Panc1 (cell line): Measurements from ENCODE around the gene SCN2B. TPM values are rescaled to one million over a fixed set of nuclear protein-coding genes. Genes with fewer than 3 reads are reported as not detected.

Experiments used
- ATAC-seq: fragments of 200-7000 bp; cut with Tn5 transposase; 2 replicates; pipeline ENCODE4 v1.9.1; 2020; ENCODE audit warnings: mild to moderate bottlenecking, moderate library complexity
- BruUV-seq: library from RNA; stranded (reverse); fragments of 400-500 nt; replicated peaks from 2 replicates; lab custom pipeline; 2021; lab: Mats Ljungman, UMichigan
- CTCF ChIA-PET: fragments of 300-600 bp; sonication (Branson Sonifier 250); formaldehyde crosslinking; loops from one replicate; lab custom pipeline; 2022; ENCODE audit warnings: antibody characterized with exemption; lab: Charles Lee
- POLR2A ChIA-PET: fragments of 300-600 bp; sonication (Branson Sonifier 250); formaldehyde crosslinking; loops from one replicate; lab custom pipeline; 2022; ENCODE audit warnings: antibody characterized with exemption; lab: Charles Lee
- DNase-seq: peaks from one replicate; pipeline ENCODE4 v3.0.0-alpha.2; 2010; ENCODE audit warnings: low read depth, low spot score
- H3K27ac ChIP-seq: 2 replicates; pipeline ENCODE4 v1.5.1; 2011; ENCODE audit warnings: mild to moderate bottlenecking, low read length, inconsistent platforms
- H3K27me3 ChIP-seq: fragments of 200-500 bp; sonication (Bioruptor generic); 2 replicates; pipeline ENCODE4 v1.6.0; 2014; ENCODE audit warnings: low read length, inconsistent platforms; ENCODE audit not compliant: control insufficient read depth, insufficient read depth
- H3K36me3 ChIP-seq: fragments of 200-500 bp; sonication (Bioruptor generic); 2 replicates; pipeline ENCODE4 v1.5.1; 2014; ENCODE audit warnings: inconsistent platforms, mild to moderate bottlenecking, low read length, moderate library complexity; ENCODE audit not compliant: control insufficient read depth, insufficient read depth
- H3K4me1 ChIP-seq: 2 replicates; pipeline ENCODE4 v1.5.1; 2011; ENCODE audit warnings: inconsistent platforms, mild to moderate bottlenecking, low read length, moderate library complexity; ENCODE audit not compliant: control insufficient read depth, insufficient read depth
- H3K4me3 ChIP-seq, 2 experiments: 2 replicates each; pipeline ENCODE4 v1.5.1; 2011 to 2012; ENCODE audit warnings: low read depth in 2 of 2, low read length in 2 of 2, mild to moderate bottlenecking in 2 of 2, inconsistent platforms in 1 of 2, moderate library complexity in 1 of 2
- H3K9me3 ChIP-seq: fragments of 200-500 bp; sonication (Bioruptor generic); 2 replicates; pipeline ENCODE4 v1.5.1; 2014; ENCODE audit warnings: low read depth, mild to moderate bottlenecking, inconsistent platforms, low read length, moderate library complexity; ENCODE audit not compliant: control insufficient read depth, insufficient read depth
- CTCF ChIP-seq: fragments of 450-650 bp; IDR thresholded peaks from 2 replicates; pipeline ENCODE4 v1.5.1; 2017; ENCODE audit warnings: mild to moderate bottlenecking
- POLR2AphosphoS5 ChIP-seq: IDR thresholded peaks from 2 replicates; pipeline ENCODE4 v1.6.1; 2012; ENCODE audit warnings: mild to moderate bottlenecking, low read depth, low read length, moderate library complexity
- REST ChIP-seq, 2 experiments: IDR thresholded peaks; 2 replicates each; pipeline ENCODE4 v1.6.1; 2011 to 2012; ENCODE audit warnings: low read depth in 2 of 2, control low read depth in 1 of 2, low read length in 1 of 2, mild to moderate bottlenecking in 1 of 2, moderate library complexity in 1 of 2; ENCODE audit not compliant: insufficient read depth in 1 of 2
- SIN3A ChIP-seq: IDR thresholded peaks from 2 replicates; pipeline ENCODE4 v1.6.1; 2012; ENCODE audit warnings: low read depth, mild to moderate bottlenecking, low read length, moderate library complexity, borderline replicate concordance; ENCODE audit not compliant: insufficient read depth
- TCF7L2 ChIP-seq: IDR thresholded peaks from 2 replicates; pipeline ENCODE4 v1.6.1; 2011; ENCODE audit warnings: mild to moderate bottlenecking, low read depth, low read length, inconsistent platforms
- in situ Hi-C: cut with HindIII; loops from 2 replicates; pipeline ENCODE4 v1.10.0; 2016; ENCODE audit warnings: low sequenced_read_pairs, low pct_unique_long_range_greater_than_20kb
- intact Hi-C: fragments of 100-400 bp; cut with micrococcal nuclease; formaldehyde crosslinking; loops from one replicate; pipeline ENCODE4 v1.10.0; 2022; ENCODE audit not compliant: unreplicated experiment
- total RNA-seq: library from RNA; stranded (reverse); gene quantifications from one replicate; pipeline ENCODE4 v1.2.1, GENCODE V29; 2021; ENCODE audit not compliant: unreplicated experiment

The SCN2B gene
- total RNA-seq, 1 experiment from 2014 or later, result not detected

- CTCF ChIA-PET, result interaction anchor here (0.6 to 1.0 kb wide), 3 partner anchors 33 to 310 kb away, joined by 3 to 4 read pairs (median 3); no protein-coding TSS in a partner anchor
- in situ Hi-C loops (no loop called here), intact Hi-C loops (loop anchor here (2.0 kb wide), 1 partner anchor 23 kb away; no protein-coding TSS in a partner anchor)
These were observed 28.2 kb downstream of the SCN2B start for GRCh38 chr11:118148240-118148639.

GRCh38 chr11:118147502-118147901 is 28.9 kb downstream of the SCN2B start:
- DNase-seq, result no peak
- no peak for ATAC-seq
- in situ Hi-C loops (no loop called here), intact Hi-C loops (no loop called here)
- Histone ChIP-seq H3K9me3 (no peaks in the 10 kb centered on the region), H3K4me1 (no peaks in the 10 kb centered on the region; the same call in 1 of the 2 replicates), H3K36me3 (no peaks in the 10 kb centered on the region), H3K4me3 (no peak overlapping the region), H3K27me3 (peaks cover 29% of the 10 kb centered on the region), H3K27ac (no peak overlapping the region)
- no peak for TF ChIP-seq POLR2AphosphoS5
- no peak for TF ChIP-seq CTCF
- TF ChIP-seq SIN3A, result no peak
- TF ChIP-seq REST (IDR thresholded peaks at IDR 0.05; ENCODE audit: insufficient read depth in 1 of 2, low read depth in 2 of 2, low read length in 1 of 2), result no peak
- no peak for TF ChIP-seq TCF7L2
- ChIA-PET POLR2A (no interaction called here), CTCF (no interaction called here)
- no TSS peak for BruUV-seq

More at GRCh38 chr11:118148240-118148639, 28.2 kb downstream of the SCN2B start:
- no peaks in the 10 kb centered on the region for H3K9me3 ChIP-seq
- no peak overlapping the region for H3K4me3 ChIP-seq
- H3K27ac ChIP-seq, result no peak overlapping the region
- ATAC-seq (no peak), DNase-seq (no peak)
- TF ChIP-seq TCF7L2, result no peak
- no peak for TF ChIP-seq CTCF
- TF ChIP-seq REST (IDR thresholded peaks at IDR 0.05; ENCODE audit: insufficient read depth in 1 of 2, low read depth in 2 of 2, low read length in 1 of 2), result no peak
- no peaks in the 10 kb centered on the region for H3K36me3 ChIP-seq
- no TSS peak for BruUV-seq
- POLR2A ChIA-PET, result no interaction called here
- H3K27me3 ChIP-seq, result peaks cover 24% of the 10 kb centered on the region
- no peaks in the 10 kb centered on the region; the same call in 1 of the 2 replicates for H3K4me1 ChIP-seq
